ENCODE results near the gene PGAP1. TPM values are rescaled to one million over a fixed set of nuclear protein-coding genes. Genes with fewer than 3 reads are reported as not detected.

PGAP1 gene
- total RNA-seq, 4 donors from 2014 or later, result 6.9 to 26.0 (median 14.0) TPM

GRCh38 chr2:196902828-196903227 lies 23.7 kb downstream of the PGAP1 start:
- intact Hi-C loops (cut with DNase I), result no loop called here
- WGBS, 2 donors, result 96 to 97% methylated on average over 3 of the region's 3 CpGs
- H3K9me3 ChIP-seq, result no peaks in the 10 kb centered on the region
- TF ChIP-seq POLR2A (IDR thresholded peaks at IDR 0.05), result no peak
- TF ChIP-seq CTCF (IDR thresholded peaks at IDR 0.05), result no peak
- no peak overlapping the region for H3K27ac ChIP-seq
- H3K4me3 ChIP-seq (replicated peaks in 1 of 3), result no peak overlapping the region
- DNase-seq, result no peak
- H3K36me3 ChIP-seq, result no peaks in the 10 kb centered on the region
- no peaks in the 10 kb centered on the region for H3K27me3 ChIP-seq
- no peaks in the 10 kb centered on the region for H3K4me1 ChIP-seq

GRCh38 chr2:196900843-196901242 lies 25.7 kb downstream of the PGAP1 start:
- intact Hi-C loops (cut with DNase I), result no loop called here
- Histone ChIP-seq H3K4me1 (no peaks in the 10 kb centered on the region), H3K27ac (no peak overlapping the region), H3K36me3 (no peaks in the 10 kb centered on the region), H3K9me3 (no peaks in the 10 kb centered on the region), H3K27me3 (no peaks in the 10 kb centered on the region), H3K4me3 (replicated peaks in 1 of 3) (no peak overlapping the region)
- no peak for DNase-seq
- 94 to 97% methylated on average over 6 of the region's 6 CpGs for WGBS, 2 donors
- TF ChIP-seq CTCF (IDR thresholded peaks at IDR 0.05) (no peak), POLR2A (IDR thresholded peaks at IDR 0.05) (no peak)

GRCh38 chr2:196899976-196900375 lies 26.5 kb downstream of the PGAP1 start:
- TF ChIP-seq POLR2A (IDR thresholded peaks at IDR 0.05), result no peak
- no peak for TF ChIP-seq CTCF (IDR thresholded peaks at IDR 0.05)
- H3K27me3 ChIP-seq, result no peaks in the 10 kb centered on the region
- intact Hi-C loops (cut with DNase I), result no loop called here
- no peak for DNase-seq
- H3K9me3 ChIP-seq, result no peaks in the 10 kb centered on the region
- no peak overlapping the region for H3K4me3 ChIP-seq (replicated peaks in 1 of 3)
- no peaks in the 10 kb centered on the region for H3K36me3 ChIP-seq
- WGBS, 2 donors, result 84 to 88% methylated on average over 3 of the region's 3 CpGs
- H3K4me1 ChIP-seq, result no peaks in the 10 kb centered on the region
- no peak overlapping the region for H3K27ac ChIP-seq

GRCh38 chr2:196891136-196891535 lies 35.4 kb downstream of the PGAP1 start:
- no peak for DNase-seq
- no peak overlapping the region for H3K4me3 ChIP-seq (replicated peaks in 1 of 3)
- TF ChIP-seq POLR2A (IDR thresholded peaks at IDR 0.05) (no peak), CTCF (IDR thresholded peaks at IDR 0.05) (no peak)
- no peak overlapping the region for H3K27ac ChIP-seq
- no peaks in the 10 kb centered on the region for H3K4me1 ChIP-seq
- intact Hi-C loops (cut with DNase I), result no loop called here
- no peaks in the 10 kb centered on the region for H3K9me3 ChIP-seq
- 48 to 59% methylated on average over 2 of the region's 2 CpGs for WGBS, 2 donors
- H3K36me3 ChIP-seq, result no peaks in the 10 kb centered on the region
- no peaks in the 10 kb centered on the region for H3K27me3 ChIP-seq

- intact Hi-C loops (cut with DNase I), result no loop called here
- no peaks in the 10 kb centered on the region for H3K27me3 ChIP-seq
- TF ChIP-seq POLR2A (IDR thresholded peaks at IDR 0.05) (no peak), CTCF (IDR thresholded peaks at IDR 0.05) (no peak)
- H3K4me1 ChIP-seq, result no peaks in the 10 kb centered on the region
- H3K9me3 ChIP-seq, result no peaks in the 10 kb centered on the region
- H3K27ac ChIP-seq, result no peak overlapping the region
- H3K4me3 ChIP-seq (replicated peaks in 1 of 3), result no peak overlapping the region
- DNase-seq, result no peak
- no peaks in the 10 kb centered on the region for H3K36me3 ChIP-seq
Observed at GRCh38 chr2:196887431-196887830, 39.1 kb downstream of the PGAP1 start.
